ENCODE results near the gene FAM186B. TPM values are rescaled to one million over a fixed set of nuclear protein-coding genes. Genes with fewer than 3 reads are reported as not detected.

The FAM186B gene
- total RNA-seq, 1 donor from 2014 or later, result not detected

GRCh38 chr12:49562831-49563230 lies 42.6 kb downstream of the FAM186B start:
- TF ChIP-seq, protein P1, sequence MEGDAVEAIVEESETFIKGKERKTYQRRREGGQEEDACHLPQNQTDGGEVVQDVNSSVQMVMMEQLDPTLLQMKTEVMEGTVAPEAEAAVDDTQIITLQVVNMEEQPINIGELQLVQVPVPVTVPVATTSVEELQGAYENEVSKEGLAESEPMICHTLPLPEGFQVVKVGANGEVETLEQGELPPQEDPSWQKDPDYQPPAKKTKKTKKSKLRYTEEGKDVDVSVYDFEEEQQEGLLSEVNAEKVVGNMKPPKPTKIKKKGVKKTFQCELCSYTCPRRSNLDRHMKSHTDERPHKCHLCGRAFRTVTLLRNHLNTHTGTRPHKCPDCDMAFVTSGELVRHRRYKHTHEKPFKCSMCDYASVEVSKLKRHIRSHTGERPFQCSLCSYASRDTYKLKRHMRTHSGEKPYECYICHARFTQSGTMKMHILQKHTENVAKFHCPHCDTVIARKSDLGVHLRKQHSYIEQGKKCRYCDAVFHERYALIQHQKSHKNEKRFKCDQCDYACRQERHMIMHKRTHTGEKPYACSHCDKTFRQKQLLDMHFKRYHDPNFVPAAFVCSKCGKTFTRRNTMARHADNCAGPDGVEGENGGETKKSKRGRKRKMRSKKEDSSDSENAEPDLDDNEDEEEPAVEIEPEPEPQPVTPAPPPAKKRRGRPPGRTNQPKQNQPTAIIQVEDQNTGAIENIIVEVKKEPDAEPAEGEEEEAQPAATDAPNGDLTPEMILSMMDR (conservative IDR thresholded peaks at IDR 0.05; ENCODE audit: low read depth, low read length), result no peak
- H3K4me3 ChIP-seq (ENCODE audit: low read depth, low read length), result no peak overlapping the region
- DNase-seq (ENCODE audit: low read depth), result no peak

DNA sequence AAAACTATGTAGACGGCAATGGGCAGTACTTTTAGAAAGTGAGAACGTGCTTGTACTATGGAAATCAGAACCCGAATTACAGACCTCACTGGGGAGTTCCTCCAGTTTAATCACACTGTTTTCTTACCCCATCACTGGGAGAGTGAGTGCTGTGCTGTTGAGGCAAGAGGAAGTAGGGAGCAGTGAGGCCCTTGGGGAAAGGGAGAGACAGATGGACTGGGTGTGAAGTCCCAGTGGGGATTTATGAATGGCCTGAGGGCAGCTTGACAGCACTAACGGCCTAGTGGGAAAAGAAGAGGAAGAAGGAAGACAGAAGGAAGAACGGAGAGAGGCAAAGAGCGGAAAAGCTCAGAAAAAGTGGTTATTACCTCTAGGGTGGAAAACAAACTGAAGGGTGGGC lies 43.2 kb downstream of the FAM186B start:
- TF ChIP-seq, protein P1 (conservative IDR thresholded peaks at IDR 0.05; ENCODE audit: low read depth, low read length), result no peak
- no peak overlapping the region for H3K4me3 ChIP-seq (ENCODE audit: low read depth, low read length)
- no peak for DNase-seq (ENCODE audit: low read depth)

DNA sequence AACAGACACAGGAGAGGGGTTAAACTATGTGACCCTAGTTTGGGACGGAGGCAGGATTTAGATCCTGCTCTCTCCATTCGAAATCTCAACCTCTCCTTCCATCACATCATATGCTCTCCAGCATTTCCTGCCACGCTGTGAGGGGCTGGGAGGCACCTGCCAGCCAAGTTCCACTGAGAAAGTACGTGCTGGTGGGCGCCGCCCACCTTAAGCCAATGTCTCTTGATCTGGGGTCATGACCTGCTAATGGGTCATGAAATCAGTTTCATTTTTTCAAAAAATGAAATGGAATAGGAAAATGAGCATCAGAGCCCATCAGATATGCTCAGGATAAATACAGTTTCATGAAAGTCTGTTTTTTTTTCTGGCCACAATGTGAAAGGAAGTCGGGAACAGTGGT lies 44.7 kb downstream of the FAM186B start:
- H3K4me3 ChIP-seq (ENCODE audit: low read depth, low read length), result no peak overlapping the region
- DNase-seq (ENCODE audit: low read depth), result no peak
- TF ChIP-seq, protein P1 (conservative IDR thresholded peaks at IDR 0.05; ENCODE audit: low read depth, low read length), result no peak

DNA sequence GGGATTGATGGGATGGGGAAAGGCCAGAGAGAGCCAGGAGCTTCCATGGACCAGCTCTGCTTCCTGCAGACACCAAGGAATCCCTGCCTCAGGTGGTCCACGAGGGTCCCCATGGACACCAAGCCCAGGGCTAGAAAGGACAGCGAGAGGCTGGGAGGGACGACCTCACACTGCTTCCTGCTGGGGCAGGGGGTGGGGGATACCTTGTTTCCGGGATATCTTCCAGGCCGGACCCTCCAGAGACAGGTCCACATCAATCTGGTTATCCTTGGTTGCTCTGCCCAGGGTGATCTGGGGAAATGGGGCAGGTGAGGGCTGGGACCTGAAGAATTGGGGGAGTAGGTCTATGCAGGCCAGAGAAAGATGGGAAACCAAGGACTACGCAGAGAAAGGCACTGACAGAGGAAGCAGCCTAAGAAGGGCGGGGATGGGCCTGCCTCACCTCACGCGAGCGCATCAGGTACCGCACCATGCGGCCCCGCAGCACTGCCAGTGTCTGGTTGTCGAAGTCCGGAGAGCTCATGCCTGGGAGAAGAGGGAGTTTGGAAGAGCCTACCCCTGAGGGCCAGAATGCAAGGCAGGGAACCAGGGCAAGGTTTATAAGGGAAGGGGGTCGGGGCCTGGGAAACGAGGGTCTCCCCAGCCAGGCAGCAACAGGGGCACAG lies 46.3 kb downstream of the FAM186B start:
- no peak for DNase-seq (ENCODE audit: low read depth)
- no peak overlapping the region for H3K4me3 ChIP-seq (ENCODE audit: low read depth, low read length)
- TF ChIP-seq, protein P1 (conservative IDR thresholded peaks at IDR 0.05; ENCODE audit: low read depth, low read length), result no peak

- H3K4me3 ChIP-seq (ENCODE audit: low read depth, low read length), result no peak overlapping the region
- no peak for DNase-seq (ENCODE audit: low read depth)
- TF ChIP-seq, protein P1 (conservative IDR thresholded peaks at IDR 0.05; ENCODE audit: low read depth, low read length), result no peak
Measured at GRCh38 chr12:49558526-49558925, 46.9 kb downstream of the FAM186B start.

GRCh38 chr12:49557917-49558215 lies 47.6 kb downstream of the FAM186B start:
- no peak overlapping the region for H3K4me3 ChIP-seq (ENCODE audit: low read depth, low read length)
- DNase-seq (ENCODE audit: low read depth), result no peak
- TF ChIP-seq, protein P1 (conservative IDR thresholded peaks at IDR 0.05; ENCODE audit: low read depth, low read length), result peak; percentile 43

GRCh38 chr12:49557187-49557916 lies 48.1 kb downstream of the FAM186B start:
- TF ChIP-seq, protein P1 (conservative IDR thresholded peaks at IDR 0.05; ENCODE audit: low read depth, low read length), result no peak
- DNase-seq (ENCODE audit: low read depth), result no peak
- H3K4me3 ChIP-seq (ENCODE audit: low read depth, low read length), result no peak overlapping the region

All from epithelial cell of proximal tubule (primary cell).